Inflammatory macrophage (primary cell): Measurements from ENCODE around the gene KCNK16.

ENCODE experiments used
- DNase-seq, 2 donors: peaks; one replicate each; pipeline ENCODE4 v3.0.0-alpha.2; 2020 to 2022

KCNK16 gene

GRCh38 chr6:39309942-39310531 lies 12.5 kb downstream of the KCNK16 start:
- peak; percentile 65 to 76 for DNase-seq

GRCh38 chr6:39307462-39307861 lies 15.0 kb downstream of the KCNK16 start:
- DNase-seq, result no peak

GRCh38 chr6:39304951-39305350 lies 17.6 kb downstream of the KCNK16 start:
- no peak for DNase-seq

- DNase-seq, result no peak
Measured at GRCh38 chr6:39303425-39304153, 18.9 kb downstream of the KCNK16 start.

- peak; percentile 81 to 83 for DNase-seq
Measured at GRCh38 chr6:39302669-39303424, 19.7 kb downstream of the KCNK16 start.

GRCh38 chr6:39302011-39302410 lies 20.5 kb downstream of the KCNK16 start:
- DNase-seq, result no peak

- DNase-seq, result no peak
Measured at GRCh38 chr6:39301606-39302005, 20.9 kb downstream of the KCNK16 start.

GRCh38 chr6:39300739-39301138 lies 21.8 kb downstream of the KCNK16 start:
- peak; percentile 40 to 56 for DNase-seq

- DNase-seq, result no peak
Measured at GRCh38 chr6:39298061-39298460, 24.4 kb downstream of the KCNK16 start.

- DNase-seq, result no peak
Measured at GRCh38 chr6:39296745-39297640, 25.5 kb downstream of the KCNK16 start.

- no peak for DNase-seq
Measured at GRCh38 chr6:39295611-39296011, 26.9 kb downstream of the KCNK16 start.

- DNase-seq, result no peak
Measured at GRCh38 chr6:39294899-39295298, 27.6 kb downstream of the KCNK16 start.

GRCh38 chr6:39294133-39294532 lies 28.4 kb downstream of the KCNK16 start:
- DNase-seq, result peak; percentile 8 to 25

GRCh38 chr6:39292637-39293036 lies 29.9 kb downstream of the KCNK16 start:
- DNase-seq, result no peak

- peak; percentile 52 to 62 for DNase-seq
Measured at GRCh38 chr6:39289490-39289889, 33.0 kb downstream of the KCNK16 start.

- no peak for DNase-seq
Measured at GRCh38 chr6:39287601-39288000, 34.9 kb downstream of the KCNK16 start.

GRCh38 chr6:39286596-39286995 lies 35.9 kb downstream of the KCNK16 start:
- peak in 1 of 2 donors; percentile 42 for DNase-seq

- peak; percentile 39 to 51 for DNase-seq
Measured at GRCh38 chr6:39282774-39283173, 39.7 kb downstream of the KCNK16 start.

- DNase-seq, result no peak
Measured at GRCh38 chr6:39281312-39281980, 41.1 kb downstream of the KCNK16 start.

- DNase-seq, result peak in 1 of 2 donors; percentile 8
Measured at GRCh38 chr6:39280247-39280731, 42.2 kb downstream of the KCNK16 start.

GRCh38 chr6:39279539-39279938 lies 43.0 kb downstream of the KCNK16 start:
- no peak for DNase-seq
